Activated naive CD4-positive, alpha-beta T cell treated with anti-CD3 and anti-CD28 coated beads, Interleukin-2, amount 10 ng/mL, durations not matched to agents 7 days and 5 days (primary cell): ENCODE results near the gene HSF4.

Source experiments
- CTCF ChIA-PET: fragments of 350-600 bp; sonication (Branson Sonifier 250); formaldehyde crosslinking; loops from one replicate; lab custom pipeline; 2021; ENCODE audit warnings: antibody characterized with exemption; lab: Charles Lee
- DNase-seq: peaks from one replicate; pipeline ENCODE4 v3.0.0-alpha.2; 2020
- H3K27ac Mint-ChIP-seq: one replicate; pipeline ENCODE4 v1.8.0; 2021; ENCODE audit warnings: mild to moderate bottlenecking, moderate library complexity, mixed read lengths
- H3K27me3 Mint-ChIP-seq: one replicate; pipeline ENCODE4 v1.8.0; 2021; ENCODE audit warnings: mild to moderate bottlenecking, mixed read lengths
- H3K36me3 Mint-ChIP-seq: one replicate; pipeline ENCODE4 v1.8.0; 2021; ENCODE audit warnings: mixed read lengths
- H3K4me1 Mint-ChIP-seq: one replicate; pipeline ENCODE4 v1.8.0; 2021; ENCODE audit warnings: mixed read lengths
- H3K4me3 Mint-ChIP-seq: one replicate; pipeline ENCODE4 v1.8.0; 2021; ENCODE audit warnings: mild to moderate bottlenecking, moderate library complexity, mixed read lengths
- H3K9me3 Mint-ChIP-seq: one replicate; pipeline ENCODE4 v1.8.0; 2021; ENCODE audit warnings: mixed read lengths

HSF4 gene

DNA sequence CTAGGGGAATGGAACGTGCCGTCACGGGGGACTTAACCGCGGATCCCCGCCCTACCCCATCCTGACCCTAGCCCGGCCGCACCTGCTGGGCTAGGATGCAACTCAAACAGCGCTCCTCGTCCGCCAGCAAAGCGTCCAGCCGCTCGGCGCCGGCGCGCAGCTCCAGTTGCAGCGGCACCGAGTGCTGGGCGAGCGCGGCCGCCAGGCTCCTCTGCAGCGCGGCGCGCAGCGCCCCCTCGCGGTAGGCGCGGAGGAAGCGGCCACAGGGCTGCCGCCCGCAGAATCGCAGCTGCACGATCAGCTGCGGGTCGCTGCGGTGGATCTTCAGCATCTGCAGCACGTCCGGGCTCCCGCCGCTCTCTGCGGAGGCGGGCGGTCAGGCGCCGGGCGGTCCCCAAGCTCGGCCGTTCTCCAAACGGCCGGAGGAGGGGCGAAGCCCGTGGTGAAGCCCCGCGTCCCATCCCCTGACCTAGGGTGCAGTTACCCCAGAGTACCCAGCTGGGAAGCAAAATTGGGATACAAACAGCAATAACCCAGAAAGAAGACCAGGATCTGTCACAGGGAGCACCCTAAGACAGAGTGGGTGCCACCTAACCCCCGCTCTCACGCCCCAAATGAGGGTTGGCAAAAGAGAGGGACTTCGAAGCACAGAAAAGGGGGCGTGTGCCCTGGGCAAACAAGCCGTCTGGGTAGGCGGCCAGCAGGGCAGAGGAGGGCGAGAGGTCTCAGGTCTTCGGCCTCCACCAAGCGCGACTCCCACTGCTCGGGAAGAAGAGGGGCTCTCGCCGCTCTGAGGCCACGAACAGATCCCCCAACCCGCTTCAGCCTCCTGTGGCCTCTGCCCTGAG is 9.0 kb upstream of the HSF4 start:
- H3K9me3 Mint-ChIP-seq: no peaks in the 10 kb centered on the region
- H3K27ac Mint-ChIP-seq: peak overlapping the region; percentile 33
- peaks cover 17% of the 10 kb centered on the region for H3K27me3 Mint-ChIP-seq
- CTCF ChIA-PET: interaction anchor here (0.6 to 8.7 kb wide), 46 partner anchors 8 to 427 kb away, joined by 3 to 163 read pairs (median 4); partner anchors contain the start of genes CBFB, CES4A, HSF4 and NOL3
- peak; percentile 84 for DNase-seq
- H3K4me1 Mint-ChIP-seq: peaks cover 67% of the 10 kb centered on the region
- peak overlapping the region; percentile 76 for H3K4me3 Mint-ChIP-seq
- peaks cover 46% of the 10 kb centered on the region for H3K36me3 Mint-ChIP-seq

DNA sequence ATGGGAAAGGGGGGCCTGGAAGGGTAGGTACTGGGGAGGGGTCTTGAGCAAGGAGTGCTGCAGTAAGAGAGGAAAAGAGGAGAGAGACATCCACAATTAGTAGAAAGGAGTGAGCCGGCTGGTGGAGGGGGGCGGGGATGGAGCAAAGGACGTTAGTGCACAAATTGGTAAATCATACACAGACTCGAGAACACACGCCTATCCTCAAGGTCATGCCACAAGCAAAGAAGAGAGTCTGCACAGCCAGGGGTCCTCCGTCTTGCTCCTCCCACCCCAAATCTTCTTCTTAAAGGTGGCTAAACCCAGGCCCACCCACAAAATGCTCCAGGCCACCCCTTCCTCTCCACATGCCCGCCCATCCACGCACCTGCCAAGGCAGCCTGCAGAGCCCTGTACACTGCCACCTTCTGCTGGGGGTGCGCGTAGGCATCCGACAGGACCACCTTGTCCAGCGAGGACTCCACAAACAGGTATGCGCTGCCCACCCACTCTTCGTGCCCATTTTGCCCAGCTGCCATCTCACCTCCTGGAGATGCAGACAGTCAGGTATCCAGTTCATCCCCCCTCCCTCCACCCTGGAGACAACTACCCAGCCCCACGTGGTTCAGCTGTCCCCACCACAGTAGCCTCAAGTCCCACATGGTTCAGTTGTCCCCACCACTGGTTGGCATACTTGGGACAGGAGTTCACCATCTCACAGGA is 8.3 kb upstream of the HSF4 start:
- H3K4me3 Mint-ChIP-seq: peak overlapping the region; percentile 76
- H3K27me3 Mint-ChIP-seq: peaks cover 18% of the 10 kb centered on the region
- peaks cover 65% of the 10 kb centered on the region for H3K4me1 Mint-ChIP-seq
- CTCF ChIA-PET: interaction anchor here (1.2 to 8.7 kb wide), 19 partner anchors 12 to 428 kb away, joined by 3 to 163 read pairs (median 9); partner anchors contain the start of genes CBFB and NOL3
- DNase-seq: no peak
- peaks cover 51% of the 10 kb centered on the region for H3K36me3 Mint-ChIP-seq
- peak overlapping the region; percentile 100 for H3K27ac Mint-ChIP-seq
- no peaks in the 10 kb centered on the region for H3K9me3 Mint-ChIP-seq

DNA sequence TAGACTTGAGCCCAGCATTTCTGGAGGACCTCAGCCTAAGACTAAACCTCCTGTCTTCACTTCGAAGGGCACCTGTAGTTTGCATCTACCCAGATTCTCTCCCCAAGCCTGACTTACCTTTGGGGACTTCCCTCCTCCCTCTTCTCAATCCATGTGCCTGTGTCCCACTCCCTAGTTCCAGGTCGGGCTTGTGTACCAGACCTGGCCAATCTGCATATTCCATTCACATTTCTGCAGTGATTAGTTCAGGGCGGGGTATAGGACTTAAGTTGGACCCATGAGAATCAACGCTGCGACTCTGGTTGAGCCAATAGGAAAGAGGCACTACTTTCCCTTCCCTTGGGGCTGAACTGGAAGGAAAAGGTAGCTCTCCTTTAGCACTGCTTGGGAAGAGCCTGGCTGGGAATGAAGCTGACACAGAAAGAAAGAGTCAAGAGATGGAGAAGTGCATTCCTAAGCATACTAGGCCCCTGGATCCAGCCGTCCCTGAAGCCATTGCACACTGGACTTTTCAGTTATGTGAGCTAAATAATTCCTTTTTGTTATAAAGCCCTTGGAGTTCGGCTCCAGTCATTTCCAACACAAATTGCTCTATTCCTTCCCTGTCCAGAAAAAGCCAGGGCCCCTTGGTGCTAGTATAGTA is 7.3 kb upstream of the HSF4 start:
- no peak for DNase-seq
- CTCF ChIA-PET: interaction anchor here (1.3 to 8.7 kb wide), 10 partner anchors 12 to 205 kb away, joined by 3 to 163 read pairs (median 4); partner anchors contain the start of gene NOL3
- Mint-ChIP-seq H3K36me3 (peaks cover 55% of the 10 kb centered on the region), H3K27me3 (peaks cover 18% of the 10 kb centered on the region), H3K27ac (peak overlapping the region; percentile 100), H3K9me3 (no peaks in the 10 kb centered on the region), H3K4me3 (peak overlapping the region; percentile 94), H3K4me1 (peaks cover 64% of the 10 kb centered on the region)

DNA sequence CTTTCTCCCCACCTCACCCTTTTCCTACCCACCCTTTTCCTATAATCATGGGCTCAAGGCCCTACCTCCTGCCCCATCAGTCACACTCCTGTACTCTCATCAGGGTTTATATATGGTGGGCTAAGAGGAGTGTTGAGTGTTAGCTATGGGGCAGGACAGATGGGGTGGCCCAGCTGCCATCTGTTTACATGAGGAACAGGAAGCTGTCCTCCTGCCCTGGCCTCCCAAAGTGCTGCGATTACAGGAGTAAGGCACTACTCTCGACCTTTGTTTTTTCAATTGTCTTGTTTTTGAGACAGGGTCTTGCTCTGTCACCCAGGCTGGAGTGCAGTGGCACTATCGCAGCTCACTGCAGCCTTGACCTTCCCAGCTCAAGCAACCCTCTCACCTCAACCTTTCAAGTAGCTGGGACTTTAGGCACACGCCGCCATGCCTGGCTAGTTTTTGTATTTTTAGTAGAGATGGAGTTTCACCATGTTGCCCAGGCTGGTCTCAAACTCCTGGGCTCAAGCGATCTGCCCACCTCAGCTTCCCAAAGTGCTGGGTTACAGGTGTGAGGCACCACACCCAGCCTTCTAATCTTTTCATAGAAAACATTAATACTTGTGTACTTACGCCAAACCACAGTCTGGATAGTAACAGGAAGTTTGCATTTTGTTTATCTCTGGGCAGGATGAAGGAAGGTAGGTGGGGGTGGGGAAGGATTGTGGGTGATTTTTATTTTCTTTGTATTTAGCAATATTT is 6.5 kb upstream of the HSF4 start:
- peak overlapping the region; percentile 94 for H3K4me3 Mint-ChIP-seq
- H3K4me1 Mint-ChIP-seq: peaks cover 62% of the 10 kb centered on the region
- peaks cover 53% of the 10 kb centered on the region for H3K36me3 Mint-ChIP-seq
- no peaks in the 10 kb centered on the region for H3K9me3 Mint-ChIP-seq
- CTCF ChIA-PET: interaction anchor here (1.3 to 8.7 kb wide), 11 partner anchors 11 to 206 kb away, joined by 3 to 163 read pairs (median 4); partner anchors contain the start of genes MATCAP1 and NOL3
- peak; percentile 51 for DNase-seq
- peaks cover 26% of the 10 kb centered on the region for H3K27me3 Mint-ChIP-seq
- H3K27ac Mint-ChIP-seq: peak overlapping the region; percentile 100

DNA sequence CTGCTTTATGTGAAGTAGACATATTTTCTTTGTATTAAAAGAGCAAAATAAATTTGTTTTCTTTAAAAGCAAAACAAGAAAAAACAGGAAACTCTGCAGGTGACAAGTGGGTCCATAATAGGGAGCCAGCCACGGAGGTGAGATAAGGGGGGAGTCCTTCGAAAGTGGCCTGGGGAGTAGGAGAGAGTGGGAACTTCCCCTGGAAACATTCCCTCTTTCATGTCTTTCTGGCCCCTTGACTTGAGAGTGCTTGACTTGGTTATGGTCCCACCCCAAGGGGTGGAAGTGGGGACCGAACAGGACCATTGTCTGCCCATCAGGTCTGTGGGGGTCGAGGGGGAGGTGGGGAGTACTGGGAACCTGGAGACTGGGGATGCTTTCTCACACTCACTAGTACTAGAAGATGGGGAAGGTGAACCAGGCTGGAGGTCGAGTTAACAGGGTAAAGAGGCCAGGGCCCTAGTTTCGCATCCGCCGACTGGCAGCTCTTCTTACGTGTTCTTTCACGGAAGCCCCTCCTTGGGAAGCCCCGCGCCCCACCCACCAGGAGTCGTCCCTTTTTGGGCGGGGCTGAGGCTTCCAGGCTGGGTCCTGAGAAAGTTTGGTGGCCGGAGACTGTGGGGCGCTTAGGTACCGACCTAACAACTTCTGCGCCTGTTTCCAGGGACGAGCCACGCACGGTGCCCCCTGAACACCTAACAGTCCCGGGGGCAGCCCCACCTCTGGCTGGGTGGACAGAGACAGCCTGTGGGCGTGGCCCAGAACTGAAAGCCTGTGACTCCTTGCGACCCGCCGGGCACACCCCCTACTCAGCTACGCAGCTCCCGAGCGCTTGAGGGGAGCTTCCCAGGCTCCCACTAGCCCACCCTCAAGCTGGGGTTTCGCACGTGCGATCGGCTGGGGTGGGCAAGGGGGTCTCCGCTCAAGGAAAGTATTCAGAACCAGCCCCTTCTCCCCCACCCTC is 5.6 kb upstream of the HSF4 start:
- CTCF ChIA-PET: interaction anchor here (0.6 to 8.7 kb wide), 10 partner anchors 10 to 206 kb away, joined by 3 to 163 read pairs (median 4); partner anchors contain the start of genes MATCAP1 and NOL3
- DNase-seq: peak; percentile 93
- Mint-ChIP-seq H3K27me3 (peaks cover 35% of the 10 kb centered on the region), H3K36me3 (peaks cover 47% of the 10 kb centered on the region), H3K4me1 (peaks cover 59% of the 10 kb centered on the region), H3K9me3 (no peaks in the 10 kb centered on the region), H3K4me3 (peak overlapping the region; percentile 94), H3K27ac (peak overlapping the region; percentile 100)

DNA sequence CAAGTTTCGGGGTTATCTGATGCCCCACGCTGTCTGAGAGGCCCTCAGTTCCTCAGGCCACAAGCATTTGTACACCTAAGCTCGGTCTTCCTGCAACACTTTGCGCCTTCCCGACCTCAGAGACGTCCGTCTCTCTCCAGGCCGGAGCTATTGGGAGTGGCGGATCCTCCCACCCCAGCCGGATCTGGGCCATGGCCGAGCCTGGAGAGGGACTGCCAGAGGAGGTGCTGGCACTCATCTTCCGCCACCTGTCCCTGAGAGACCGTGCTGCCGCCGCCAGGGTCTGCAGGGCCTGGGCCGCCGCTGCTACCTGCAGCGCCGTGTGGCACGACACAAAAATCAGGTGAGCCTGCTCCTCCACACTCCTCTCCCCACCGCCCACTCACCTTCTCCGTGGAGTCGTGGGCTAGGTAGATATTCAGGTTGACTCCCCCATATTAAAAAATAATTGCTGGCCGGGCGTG is 2.9 kb upstream of the HSF4 start:
- CTCF ChIA-PET: interaction anchor here (1.2 to 2.6 kb wide), 4 partner anchors 13 to 26 kb away, joined by 4 to 14 read pairs (median 8); no protein-coding TSS in a partner anchor
- peak overlapping the region; percentile 21 for H3K27ac Mint-ChIP-seq
- DNase-seq: no peak
- peaks cover 58% of the 10 kb centered on the region for H3K27me3 Mint-ChIP-seq
- H3K36me3 Mint-ChIP-seq: peaks cover 46% of the 10 kb centered on the region
- peak overlapping the region; percentile 94 for H3K4me3 Mint-ChIP-seq
- H3K4me1 Mint-ChIP-seq: peaks cover 64% of the 10 kb centered on the region
- no peaks in the 10 kb centered on the region for H3K9me3 Mint-ChIP-seq

DNA sequence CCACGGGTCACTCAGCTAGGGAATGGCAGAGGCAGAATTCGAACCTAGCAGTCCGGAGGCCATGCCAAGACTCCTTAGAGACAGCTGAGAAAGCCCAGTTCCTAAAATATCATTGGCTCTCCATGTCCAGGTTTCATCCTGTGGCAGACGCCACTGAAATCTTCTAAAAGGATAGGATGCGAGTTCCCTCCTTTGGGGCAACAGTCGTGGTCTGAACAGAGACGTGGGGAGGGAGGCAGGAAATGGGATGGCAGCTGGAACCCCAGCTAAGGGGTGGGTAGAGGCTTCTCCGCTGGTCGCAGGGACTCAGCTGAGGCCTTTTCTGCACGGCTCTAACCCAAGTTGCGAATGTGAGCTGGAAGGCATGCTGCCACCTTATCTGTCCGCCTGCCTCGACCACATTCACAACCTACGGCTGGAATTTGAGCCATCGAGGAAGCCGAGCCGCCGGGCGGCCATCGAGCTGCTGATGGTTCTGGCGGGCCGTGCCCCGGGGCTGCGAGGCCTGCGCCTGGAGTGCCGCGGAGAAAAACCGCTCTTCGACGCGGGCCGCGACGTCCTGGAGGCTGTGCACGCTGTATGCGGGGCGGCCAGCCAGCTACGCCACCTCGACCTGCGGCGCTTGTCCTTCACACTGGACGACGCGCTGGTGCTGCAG is 1.9 kb upstream of the HSF4 start:
- Mint-ChIP-seq H3K4me3 (peak overlapping the region; percentile 94), H3K36me3 (peaks cover 47% of the 10 kb centered on the region), H3K9me3 (no peaks in the 10 kb centered on the region), H3K4me1 (peaks cover 59% of the 10 kb centered on the region), H3K27ac (peak overlapping the region; percentile 79), H3K27me3 (peaks cover 68% of the 10 kb centered on the region)
- no peak for DNase-seq
- CTCF ChIA-PET: interaction anchor here (1.1 to 2.6 kb wide), 7 partner anchors 7 to 145 kb away, joined by 3 to 14 read pairs (median 5); no protein-coding TSS in a partner anchor

DNA sequence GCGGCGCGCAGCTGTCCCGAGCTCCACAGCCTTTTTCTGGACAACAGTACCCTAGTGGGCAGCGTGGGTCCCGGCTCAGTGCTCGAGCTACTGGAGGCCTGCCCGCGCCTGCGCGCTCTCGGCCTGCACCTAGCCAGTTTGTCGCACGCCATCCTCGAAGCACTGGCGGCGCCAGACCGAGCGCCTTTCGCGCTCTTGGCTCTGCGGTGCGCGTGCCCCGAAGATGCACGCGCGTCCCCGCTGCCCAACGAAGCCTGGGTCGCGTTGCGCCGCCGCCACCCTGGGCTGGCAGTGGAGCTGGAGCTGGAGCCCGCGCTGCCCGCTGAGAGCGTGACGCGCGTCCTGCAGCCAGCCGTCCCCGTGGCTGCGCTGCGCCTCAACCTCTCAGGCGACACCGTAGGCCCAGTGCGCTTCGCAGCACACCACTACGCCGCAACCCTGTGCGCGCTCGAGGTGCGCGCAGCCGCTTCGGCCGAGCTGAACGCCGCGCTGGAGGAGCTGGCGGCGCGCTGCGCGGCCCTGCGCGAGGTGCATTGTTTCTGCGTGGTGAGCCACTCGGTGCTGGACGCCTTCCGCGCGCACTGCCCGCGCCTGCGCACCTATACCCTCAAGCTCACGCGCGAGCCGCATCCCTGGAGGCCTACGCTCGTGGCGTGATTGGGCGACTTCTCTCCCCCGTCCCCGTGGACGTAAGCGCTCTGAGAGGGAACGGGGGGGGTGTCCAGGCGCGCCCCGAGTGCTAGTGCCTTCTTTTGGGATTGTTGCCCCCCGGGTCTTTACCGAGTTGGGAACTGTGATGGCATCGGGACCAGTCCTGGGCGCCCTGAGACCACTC is 1.2 kb upstream of the HSF4 start:
- peak; percentile 79 for DNase-seq
- Mint-ChIP-seq H3K27ac (peak overlapping the region; percentile 80), H3K36me3 (peaks cover 42% of the 10 kb centered on the region), H3K4me1 (peaks cover 54% of the 10 kb centered on the region), H3K9me3 (no peaks in the 10 kb centered on the region), H3K4me3 (peak overlapping the region; percentile 94), H3K27me3 (peaks cover 75% of the 10 kb centered on the region)
- CTCF ChIA-PET: interaction anchor here (1.1 to 2.6 kb wide), 7 partner anchors 8 to 146 kb away, joined by 3 to 14 read pairs (median 5); no protein-coding TSS in a partner anchor

DNA sequence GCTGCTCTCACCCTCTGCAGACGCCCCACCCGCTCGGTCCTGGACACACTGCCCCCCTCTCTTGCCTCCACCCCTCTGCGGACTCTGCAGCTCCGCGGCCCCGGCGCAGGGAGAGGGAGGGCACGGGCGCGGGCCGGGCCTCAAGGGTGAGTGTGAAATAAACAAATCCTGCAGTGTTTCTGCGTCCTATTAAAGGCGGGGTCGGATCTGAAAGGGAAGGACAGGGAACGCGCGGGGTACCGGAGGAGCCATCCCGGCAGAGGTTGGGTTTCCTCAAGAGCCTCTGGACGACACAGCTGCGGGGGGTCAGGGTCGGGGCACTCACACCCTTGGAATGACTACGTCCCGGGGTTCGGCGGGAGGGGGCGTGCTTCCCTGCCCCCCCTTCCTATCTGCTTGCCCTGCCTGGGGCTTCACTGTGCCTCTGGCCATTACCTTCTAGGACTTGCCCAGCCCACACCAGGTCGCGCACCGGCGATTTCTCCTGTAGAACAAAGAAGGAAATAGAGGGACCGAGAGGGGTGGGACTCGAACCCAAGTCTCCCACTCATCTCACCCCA is 466 bp upstream of the HSF4 start:
- peak overlapping the region; percentile 67 for H3K27ac Mint-ChIP-seq
- H3K4me3 Mint-ChIP-seq: peak overlapping the region; percentile 94
- no peak for DNase-seq
- CTCF ChIA-PET: interaction anchor here (1.1 to 2.6 kb wide), 7 partner anchors 9 to 147 kb away, joined by 3 to 14 read pairs (median 4); no protein-coding TSS in a partner anchor
- no peaks in the 10 kb centered on the region for H3K9me3 Mint-ChIP-seq
- peaks cover 41% of the 10 kb centered on the region for H3K36me3 Mint-ChIP-seq
- peaks cover 82% of the 10 kb centered on the region for H3K27me3 Mint-ChIP-seq
- peaks cover 54% of the 10 kb centered on the region for H3K4me1 Mint-ChIP-seq

DNA sequence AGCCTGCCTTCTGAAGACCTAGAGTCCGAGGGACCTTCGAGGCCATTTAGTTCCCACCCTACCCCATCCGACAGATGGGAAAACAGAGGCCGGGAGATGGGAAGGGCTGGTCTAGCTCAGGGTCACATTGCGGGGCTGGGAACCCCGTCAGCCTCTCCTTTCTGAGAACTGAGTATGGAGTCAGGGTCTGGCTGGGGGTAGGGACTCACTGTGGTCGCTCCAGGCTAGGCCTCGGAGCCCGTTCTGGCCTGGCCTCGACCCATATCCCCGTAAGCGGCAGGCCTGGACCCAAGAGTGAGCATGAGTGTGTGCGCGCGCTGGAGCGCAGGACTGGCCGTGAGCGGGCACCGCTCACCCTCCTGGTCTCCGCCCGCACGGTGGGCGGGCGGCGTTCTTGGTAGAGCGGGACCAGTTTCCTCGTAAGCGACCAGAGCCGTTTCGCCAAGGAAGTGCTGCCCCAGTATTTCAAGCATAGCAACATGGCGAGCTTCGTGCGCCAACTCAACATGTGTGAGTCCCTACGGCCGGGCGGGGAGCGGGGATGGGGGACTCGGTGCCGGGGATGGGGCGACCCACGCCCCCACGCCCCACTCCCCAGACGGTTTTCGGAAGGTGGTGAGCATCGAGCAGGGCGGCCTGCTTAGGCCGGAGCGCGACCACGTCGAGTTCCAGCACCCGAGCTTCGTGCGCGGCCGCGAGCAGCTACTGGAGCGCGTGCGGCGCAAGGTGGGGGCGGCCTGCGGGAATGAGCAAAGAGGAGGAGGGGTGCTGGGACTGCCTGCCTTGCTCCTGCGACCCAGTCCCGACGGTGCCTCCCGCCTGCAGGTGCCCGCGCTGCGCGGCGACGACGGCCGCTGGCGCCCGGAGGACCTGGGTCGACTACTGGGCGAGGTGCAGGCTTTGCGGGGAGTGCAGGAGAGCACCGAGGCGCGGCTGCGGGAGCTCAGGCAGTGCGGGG is 855 bp downstream of the HSF4 start:
- Mint-ChIP-seq H3K4me1 (peaks cover 64% of the 10 kb centered on the region), H3K4me3 (peak overlapping the region; percentile 67), H3K27ac (peak overlapping the region; percentile 77), H3K9me3 (no peaks in the 10 kb centered on the region), H3K36me3 (peaks cover 44% of the 10 kb centered on the region), H3K27me3 (peaks cover 96% of the 10 kb centered on the region)
- no peak for DNase-seq
- CTCF ChIA-PET: interaction anchor here (1.4 kb wide), 1 partner anchor 10 kb away, joined by 4 read pairs; no protein-coding TSS in a partner anchor
